ENCODE data around the gene ELK4.

DNA sequence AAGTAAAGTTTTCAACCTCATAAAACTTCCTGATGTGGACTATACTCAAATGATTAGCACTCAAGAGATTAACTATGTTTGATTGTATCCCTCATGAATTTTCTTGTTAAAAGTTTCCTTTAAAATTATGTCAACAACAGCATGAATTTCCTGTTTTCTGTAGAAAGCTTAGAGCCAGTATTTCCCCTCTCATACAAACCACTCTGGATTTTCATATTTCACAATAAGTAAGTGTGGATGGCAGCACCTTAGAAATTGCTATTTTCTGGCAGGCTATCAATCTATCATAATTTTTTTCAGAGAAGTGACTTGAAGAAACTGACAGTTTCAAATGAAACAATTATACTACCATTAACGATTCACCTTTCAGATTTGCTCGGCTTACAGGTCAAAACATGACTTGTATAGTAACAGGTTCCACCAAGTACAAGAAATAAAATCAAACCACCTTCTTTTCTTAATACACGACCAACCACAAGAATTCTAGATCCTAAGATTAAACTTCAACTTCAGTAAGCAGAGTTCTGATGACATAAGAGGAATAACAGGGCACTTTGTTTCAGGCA is 20.8 kb downstream of the ELK4 start:
- TF ChIP-seq, protein P1, sequence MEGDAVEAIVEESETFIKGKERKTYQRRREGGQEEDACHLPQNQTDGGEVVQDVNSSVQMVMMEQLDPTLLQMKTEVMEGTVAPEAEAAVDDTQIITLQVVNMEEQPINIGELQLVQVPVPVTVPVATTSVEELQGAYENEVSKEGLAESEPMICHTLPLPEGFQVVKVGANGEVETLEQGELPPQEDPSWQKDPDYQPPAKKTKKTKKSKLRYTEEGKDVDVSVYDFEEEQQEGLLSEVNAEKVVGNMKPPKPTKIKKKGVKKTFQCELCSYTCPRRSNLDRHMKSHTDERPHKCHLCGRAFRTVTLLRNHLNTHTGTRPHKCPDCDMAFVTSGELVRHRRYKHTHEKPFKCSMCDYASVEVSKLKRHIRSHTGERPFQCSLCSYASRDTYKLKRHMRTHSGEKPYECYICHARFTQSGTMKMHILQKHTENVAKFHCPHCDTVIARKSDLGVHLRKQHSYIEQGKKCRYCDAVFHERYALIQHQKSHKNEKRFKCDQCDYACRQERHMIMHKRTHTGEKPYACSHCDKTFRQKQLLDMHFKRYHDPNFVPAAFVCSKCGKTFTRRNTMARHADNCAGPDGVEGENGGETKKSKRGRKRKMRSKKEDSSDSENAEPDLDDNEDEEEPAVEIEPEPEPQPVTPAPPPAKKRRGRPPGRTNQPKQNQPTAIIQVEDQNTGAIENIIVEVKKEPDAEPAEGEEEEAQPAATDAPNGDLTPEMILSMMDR (IDR thresholded peaks at IDR 0.05): no peak
- TF ChIP-seq POLR2A (IDR thresholded peaks at IDR 0.05) (no peak), EP300 (IDR thresholded peaks at IDR 0.05) (no peak), POLR2AphosphoS5 (IDR thresholded peaks at IDR 0.05) (no peak)

Measured in sigmoid colon (tissue), 4 donors.